ENCODE data around the gene TREML1.
A peak's percentile ranks its signal among the peaks of the same experiment; 100 is the strongest.

TREML1 gene

DNA sequence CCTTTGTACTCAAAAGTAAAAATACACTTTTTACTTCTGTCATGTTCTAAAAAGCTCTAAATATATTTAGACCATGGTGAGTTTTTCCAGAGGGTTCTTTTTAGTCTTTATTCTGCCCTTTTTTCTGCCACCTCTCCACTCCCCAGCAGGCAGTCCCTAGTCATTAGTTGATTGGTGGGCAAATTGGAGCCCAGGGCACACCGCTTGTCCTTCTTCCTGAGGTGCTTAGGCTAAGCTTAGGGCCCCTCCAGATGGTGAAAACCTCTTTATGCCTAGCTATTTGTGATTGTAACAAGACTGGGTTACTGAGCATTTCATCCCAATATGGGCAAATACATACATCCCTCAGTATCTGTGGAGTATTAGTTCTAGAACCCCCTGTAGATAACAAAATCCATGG is 6.2 kb downstream of the TREML1 start:
- no peaks in the 10 kb centered on the region for H3K36me3 ChIP-seq (ENCODE audit: control insufficient read depth in 2 of 2, insufficient read depth in 1 of 2, low read length in 2 of 2)
- TF ChIP-seq ZNF121 (tag by site-specific recombination; IDR thresholded peaks at IDR 0.05), result no peak
- no peak for TF ChIP-seq ZNF677 (tag by site-specific recombination; IDR thresholded peaks at IDR 0.05)
- TF ChIP-seq ZNF645 (tag by site-specific recombination; IDR thresholded peaks at IDR 0.05), result no peak
- no peak for TF ChIP-seq ZNF132 (tag by site-specific recombination; IDR thresholded peaks at IDR 0.05; ENCODE audit: borderline replicate concordance)
- TF ChIP-seq ZXDB (tag by site-specific recombination; IDR thresholded peaks at IDR 0.05), result no peak
- no peak for TF ChIP-seq ZNF26 (tag by site-specific recombination; IDR thresholded peaks at IDR 0.05)
- TF ChIP-seq ZNF596 (tag by site-specific recombination; IDR thresholded peaks at IDR 0.05), result no peak
- TF ChIP-seq PRDM2 (tag by site-specific recombination; IDR thresholded peaks at IDR 0.05; ENCODE audit: borderline replicate concordance), result no peak
- TF ChIP-seq ZNF600 (tag by site-specific recombination; IDR thresholded peaks at IDR 0.05), result no peak
- ChIA-PET POLR2A (no interaction called here), CTCF (no interaction called here)
- no peaks in the 10 kb centered on the region for H3K4me1 ChIP-seq (ENCODE audit: control insufficient read depth, insufficient read depth, low read length)
- H3K9me3 ChIP-seq (ENCODE audit: control insufficient read depth, insufficient read depth, low read depth, low read length), result no peaks in the 10 kb centered on the region
- H3K4me3 ChIP-seq (ENCODE audit: low read depth, low read length), result no peak overlapping the region
- H3K27ac ChIP-seq (ENCODE audit: extremely low read depth, low read depth, low read length), result no peak overlapping the region

GRCh38 chr6:41136911-41137310 is 17.2 kb downstream of the TREML1 start:
- Histone ChIP-seq H3K4me3 (ENCODE audit: low read depth, low read length) (no peak overlapping the region), H3K4me1 (ENCODE audit: control insufficient read depth, insufficient read depth, low read length) (no peaks in the 10 kb centered on the region), H3K9me3 (ENCODE audit: control insufficient read depth, insufficient read depth, low read depth, low read length) (no peaks in the 10 kb centered on the region), H3K36me3 (ENCODE audit: control insufficient read depth in 2 of 2, insufficient read depth in 1 of 2, low read length in 2 of 2) (no peaks in the 10 kb centered on the region), H3K27ac (ENCODE audit: extremely low read depth, low read depth, low read length) (no peak overlapping the region)
- CTCF ChIA-PET, result interaction anchor here (0.6 to 1.1 kb wide), 2 partner anchors 14 to 34 kb away, joined by 3 to 4 read pairs; no protein-coding TSS in a partner anchor
- POLR2A ChIA-PET, result no interaction called here
- TF ChIP-seq PRDM10 (tag by site-specific recombination; IDR thresholded peaks at IDR 0.05), result peak; percentile 68
- peak; percentile 91 for TF ChIP-seq PRDM1 (tag by site-specific recombination; IDR thresholded peaks at IDR 0.05)
- no peak for TF ChIP-seq ZNF280D (tag by site-specific recombination; IDR thresholded peaks at IDR 0.05)
